HAP-1 (cell line): ENCODE measurements around the gene RSAD2.
A peak's percentile ranks its signal among the peaks of the same experiment; 100 is the strongest.

Source experiments
- DNase-seq, 2 experiments: peaks; one replicate each; pipeline ENCODE4 v3.0.0-alpha.2; 2016 to 2020; ENCODE audit warnings: low spot score in 2 of 2
- H3K27me3 ChIP-seq: fragments of 250-450 bp; sonication (Bioruptor Pico); 2 replicates; pipeline ENCODE4 v1.5.1; 2020; ENCODE audit warnings: low read depth, mild to moderate bottlenecking, moderate library complexity
- H3K36me3 ChIP-seq: fragments of 250-450 bp; sonication (Bioruptor Pico); replicated peaks from 2 replicates; pipeline ENCODE4 v1.5.1; 2020; ENCODE audit warnings: mild to moderate bottlenecking
- H3K4me1 ChIP-seq: fragments of 250-450 bp; sonication (Bioruptor Pico); 2 replicates; pipeline ENCODE4 v1.5.1; 2020; ENCODE audit warnings: mild to moderate bottlenecking
- H3K4me3 ChIP-seq: fragments of 250-450 bp; sonication (Bioruptor Pico); 2 replicates; pipeline ENCODE4 v1.5.1; 2020; ENCODE audit warnings: mild to moderate bottlenecking, moderate library complexity
- H3K9me3 ChIP-seq: fragments of 250-450 bp; sonication (Bioruptor Pico); 2 replicates; pipeline ENCODE4 v1.5.1; 2020; ENCODE audit warnings: mild to moderate bottlenecking, moderate library complexity
- in situ Hi-C: fragments of 300-500 bp; cut with MboI; formaldehyde crosslinking; loops from 3 replicates; pipeline ENCODE4 v1.14.3; 2020; ENCODE audit warnings: low sequenced_read_pairs, inconsistent platforms, mixed read lengths

RSAD2 gene

DNA sequence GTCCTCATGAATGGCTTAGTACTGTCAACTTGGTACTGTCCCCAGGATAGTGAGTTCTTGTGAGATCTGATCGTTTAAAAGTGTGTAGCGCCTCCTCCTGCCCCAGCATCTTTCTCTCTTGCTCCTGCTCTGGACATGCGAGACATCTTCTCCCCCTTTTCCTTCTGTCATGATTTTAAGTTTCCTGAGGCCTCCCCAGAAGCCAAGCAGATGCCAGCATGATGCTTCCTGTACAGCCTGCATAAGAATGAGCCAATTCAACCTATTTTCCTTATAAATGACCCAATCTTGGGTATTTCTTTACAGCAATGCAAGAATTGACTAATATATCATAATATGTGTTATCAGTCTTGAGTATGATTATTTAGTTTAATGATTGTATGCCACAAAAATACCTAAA is 3.5 kb upstream of the RSAD2 start:
- DNase-seq, result no peak
- in situ Hi-C loops, result no loop called here
- Histone ChIP-seq H3K9me3 (no peaks in the 10 kb centered on the region), H3K4me3 (no peak overlapping the region), H3K4me1 (no peaks in the 10 kb centered on the region), H3K36me3 (no peaks in the 10 kb centered on the region), H3K27me3 (0 out of 2 replicates have a peak, but pooled peaks cover 4% of the 10 kb centered on the region)

DNA sequence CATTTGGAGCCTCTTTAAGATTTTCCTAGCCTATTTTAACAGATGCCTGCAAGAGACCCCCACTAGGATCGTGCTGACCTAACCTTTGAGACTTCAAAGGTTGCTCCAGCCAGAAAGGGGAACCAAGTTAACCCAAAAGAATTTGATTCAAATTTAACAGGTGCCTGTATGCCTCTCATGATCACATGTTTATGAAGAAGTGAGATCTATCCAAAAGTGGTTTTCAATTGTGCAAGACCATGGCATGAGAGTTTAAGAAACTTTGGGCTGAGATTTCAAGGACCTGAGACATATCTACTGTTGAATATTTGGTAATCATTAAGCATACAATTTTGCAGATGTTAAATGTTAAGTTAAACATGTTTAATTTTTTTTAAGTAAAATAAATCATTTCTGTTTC is 1.3 kb upstream of the RSAD2 start:
- in situ Hi-C loops, result no loop called here
- Histone ChIP-seq H3K4me1 (no peaks in the 10 kb centered on the region), H3K36me3 (no peaks in the 10 kb centered on the region), H3K4me3 (no peak overlapping the region), H3K27me3 (no peaks in the 10 kb centered on the region), H3K9me3 (no peaks in the 10 kb centered on the region)
- DNase-seq, result no peak

DNA sequence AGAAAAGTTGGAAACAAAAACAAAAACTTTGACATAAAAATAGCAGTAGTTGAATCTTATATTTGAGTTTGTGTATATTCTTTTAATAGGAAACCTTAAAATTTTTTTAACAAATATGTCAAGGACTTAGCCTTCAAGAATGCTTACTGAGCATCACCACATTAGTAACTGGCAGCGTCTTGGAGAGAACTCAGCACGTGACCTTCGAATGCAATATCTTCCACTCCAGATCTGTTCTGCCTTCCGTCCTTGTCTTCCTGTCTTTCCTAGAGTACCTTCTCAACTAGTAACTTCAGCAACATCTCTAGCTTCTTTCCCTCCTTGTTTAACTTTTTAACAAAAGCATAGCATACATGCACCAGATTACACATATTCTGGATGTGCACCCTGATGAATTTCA is 972 bp downstream of the RSAD2 start:
- H3K4me3 ChIP-seq, result no peak overlapping the region
- no peak for DNase-seq
- H3K27me3 ChIP-seq, result no peaks in the 10 kb centered on the region
- no peaks in the 10 kb centered on the region for H3K36me3 ChIP-seq
- no peaks in the 10 kb centered on the region for H3K4me1 ChIP-seq
- in situ Hi-C loops, result no loop called here
- no peaks in the 10 kb centered on the region for H3K9me3 ChIP-seq

DNA sequence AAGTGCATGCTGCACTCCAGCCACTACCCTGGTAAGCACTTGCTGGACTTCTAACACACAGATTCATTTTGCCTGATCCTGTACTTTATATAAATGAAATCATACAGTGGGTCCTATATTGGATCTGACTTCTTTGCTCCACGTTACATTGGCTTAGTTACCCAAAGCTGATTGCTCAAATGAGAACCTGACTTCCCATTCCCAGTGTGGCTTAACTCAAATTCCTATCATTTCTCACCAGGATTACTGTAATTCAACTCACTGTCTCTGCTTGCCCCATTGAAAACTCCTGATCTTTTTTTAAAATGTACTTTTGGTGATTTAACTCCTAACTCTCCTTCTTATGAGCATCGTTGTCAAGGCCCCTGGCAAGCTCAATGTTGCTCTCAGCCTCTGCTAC is 1.4 kb downstream of the RSAD2 start:
- no peaks in the 10 kb centered on the region for H3K27me3 ChIP-seq
- H3K4me3 ChIP-seq, result no peak overlapping the region
- in situ Hi-C loops, result no loop called here
- no peaks in the 10 kb centered on the region for H3K9me3 ChIP-seq
- H3K4me1 ChIP-seq, result no peaks in the 10 kb centered on the region
- no peaks in the 10 kb centered on the region for H3K36me3 ChIP-seq
- DNase-seq, result no peak

DNA sequence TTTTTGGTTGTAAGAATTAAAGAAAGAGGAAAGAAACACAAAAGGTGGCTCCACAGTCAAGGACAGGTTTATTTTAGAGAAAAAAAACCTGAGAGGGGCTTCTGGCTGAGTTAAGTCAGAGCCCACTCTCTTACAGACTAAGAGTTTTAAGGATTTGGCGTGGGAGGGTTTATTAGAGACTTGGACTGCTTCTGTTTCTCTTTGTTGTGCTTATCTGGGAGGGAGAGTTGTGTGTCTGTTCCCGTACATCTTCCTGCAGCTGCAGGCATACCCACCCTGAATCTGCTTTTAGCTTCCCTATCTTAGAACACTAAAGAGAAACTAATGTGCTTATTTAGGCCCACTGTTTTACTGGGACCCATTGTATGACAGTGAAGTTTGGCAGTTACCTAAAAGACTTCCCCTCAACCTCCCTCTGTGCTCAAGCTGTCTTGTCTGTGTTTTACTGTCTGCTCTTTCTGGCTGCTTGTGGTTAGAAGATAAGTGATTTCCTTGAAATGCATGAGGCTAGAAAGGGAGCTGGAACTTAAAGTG is 2.7 kb downstream of the RSAD2 start:
- no peak for DNase-seq
- no peak overlapping the region for H3K4me3 ChIP-seq
- H3K9me3 ChIP-seq, result no peaks in the 10 kb centered on the region
- no peaks in the 10 kb centered on the region for H3K27me3 ChIP-seq
- in situ Hi-C loops, result no loop called here
- H3K4me1 ChIP-seq, result no peaks in the 10 kb centered on the region
- no peaks in the 10 kb centered on the region for H3K36me3 ChIP-seq

DNA sequence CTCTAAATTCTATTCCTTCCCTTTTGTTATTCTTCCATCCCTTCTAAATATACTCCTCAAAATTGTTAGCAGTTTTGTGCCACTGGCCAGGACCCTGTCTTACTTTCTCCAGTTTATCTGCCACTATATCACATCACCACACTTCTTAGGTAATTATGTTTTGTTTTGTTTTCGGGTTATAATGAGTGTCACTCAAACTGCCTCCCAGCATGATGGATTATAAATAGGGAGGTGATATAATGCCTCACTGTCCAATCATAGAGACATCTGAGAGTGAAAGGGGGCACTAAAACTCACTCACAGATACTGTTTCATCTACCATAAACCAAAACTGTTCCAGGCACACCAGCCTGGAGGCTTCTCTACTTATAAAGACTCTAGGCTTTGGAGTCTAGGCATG is 3.5 kb downstream of the RSAD2 start:
- no peaks in the 10 kb centered on the region for H3K36me3 ChIP-seq
- in situ Hi-C loops, result no loop called here
- no peaks in the 10 kb centered on the region for H3K4me1 ChIP-seq
- no peak overlapping the region for H3K4me3 ChIP-seq
- no peaks in the 10 kb centered on the region for H3K9me3 ChIP-seq
- DNase-seq, result no peak
- H3K27me3 ChIP-seq, result no peaks in the 10 kb centered on the region

DNA sequence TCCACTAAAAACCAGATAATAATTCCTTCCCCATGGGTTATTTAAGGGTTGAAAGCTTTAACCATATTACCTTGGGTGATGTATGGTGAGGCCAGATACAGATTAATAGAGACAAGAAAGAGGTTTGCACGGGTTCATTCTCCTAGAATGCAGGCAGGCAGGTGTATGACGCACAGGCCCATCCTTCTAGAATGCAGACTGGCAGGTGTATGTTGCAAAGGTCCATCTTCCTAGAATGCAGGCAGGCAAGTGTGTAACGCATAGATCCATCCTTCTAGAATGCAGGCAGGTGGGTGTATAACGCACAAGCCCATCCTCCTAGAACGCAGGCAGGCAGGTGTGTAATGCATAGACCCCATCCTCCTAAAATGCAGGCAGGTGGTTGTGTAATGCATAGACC is 3.9 kb downstream of the RSAD2 start:
- H3K9me3 ChIP-seq, result no peaks in the 10 kb centered on the region
- H3K27me3 ChIP-seq, result no peaks in the 10 kb centered on the region
- no peak for DNase-seq
- no peak overlapping the region for H3K4me3 ChIP-seq
- in situ Hi-C loops, result no loop called here
- no peaks in the 10 kb centered on the region for H3K36me3 ChIP-seq
- H3K4me1 ChIP-seq, result no peaks in the 10 kb centered on the region

DNA sequence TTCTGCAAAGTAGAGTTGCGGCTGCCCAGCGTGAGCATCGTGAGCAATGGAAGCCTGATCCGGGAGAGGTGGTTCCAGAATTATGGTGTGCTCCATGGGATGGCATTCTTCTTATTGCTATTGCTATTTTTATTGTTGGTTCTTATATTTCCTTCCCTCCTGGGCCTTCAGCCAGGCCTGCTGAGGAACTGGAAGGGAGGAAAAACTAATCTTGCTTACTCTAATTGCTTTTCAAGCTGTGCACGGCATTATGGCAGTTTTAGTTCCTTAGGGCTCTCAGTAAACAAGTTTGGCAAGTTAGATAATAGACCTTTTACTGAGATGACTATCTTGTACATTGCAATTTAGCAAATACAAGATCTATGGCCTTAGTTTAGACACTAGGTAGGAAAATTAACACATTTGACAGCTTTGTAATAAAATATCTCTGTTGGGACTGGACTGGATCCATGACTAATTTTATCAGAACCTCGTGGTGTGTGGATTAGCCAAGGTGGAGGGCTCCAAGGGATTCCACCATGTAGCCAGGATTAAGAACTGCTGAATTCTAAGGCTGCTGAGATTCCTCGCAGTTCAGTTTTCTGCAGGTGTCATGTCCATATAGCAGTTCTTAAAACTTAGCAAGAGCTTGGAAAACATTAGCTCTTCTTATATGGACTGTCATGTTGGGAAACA is 6.0 kb downstream of the RSAD2 start:
- no peak overlapping the region for H3K4me3 ChIP-seq

DNA sequence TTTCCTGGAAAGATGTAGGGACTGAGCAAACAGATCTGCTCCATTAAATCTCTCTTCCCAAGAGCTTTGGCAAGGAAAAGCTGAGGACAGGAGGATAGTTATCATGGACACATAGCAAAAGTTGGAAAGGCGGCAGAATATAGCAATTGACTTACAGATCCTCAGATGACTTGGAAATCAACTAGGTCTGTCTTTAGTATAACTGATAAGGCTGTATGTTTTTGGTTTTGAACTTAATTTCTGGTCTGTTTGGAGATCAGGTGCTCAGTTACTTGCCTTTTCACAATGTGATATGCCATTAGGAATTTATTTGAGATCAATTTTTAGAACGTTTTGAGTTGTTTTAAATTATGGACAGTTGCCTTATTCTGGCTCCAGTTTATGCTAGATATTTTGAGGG is 8.0 kb downstream of the RSAD2 start:
- Histone ChIP-seq H3K4me1 (no peaks in the 10 kb centered on the region), H3K9me3 (no peaks in the 10 kb centered on the region), H3K36me3 (no peaks in the 10 kb centered on the region), H3K4me3 (no peak overlapping the region), H3K27me3 (no peaks in the 10 kb centered on the region)
- DNase-seq, result no peak
- in situ Hi-C loops, result no loop called here

More for the DNA sequence above, 6.0 kb downstream of the RSAD2 start:
- DNase-seq, result no peak
- H3K9me3 ChIP-seq, result no peaks in the 10 kb centered on the region
- in situ Hi-C loops, result no loop called here
- no peaks in the 10 kb centered on the region for H3K36me3 ChIP-seq
- H3K4me1 ChIP-seq, result no peaks in the 10 kb centered on the region
- no peaks in the 10 kb centered on the region for H3K27me3 ChIP-seq

DNA sequence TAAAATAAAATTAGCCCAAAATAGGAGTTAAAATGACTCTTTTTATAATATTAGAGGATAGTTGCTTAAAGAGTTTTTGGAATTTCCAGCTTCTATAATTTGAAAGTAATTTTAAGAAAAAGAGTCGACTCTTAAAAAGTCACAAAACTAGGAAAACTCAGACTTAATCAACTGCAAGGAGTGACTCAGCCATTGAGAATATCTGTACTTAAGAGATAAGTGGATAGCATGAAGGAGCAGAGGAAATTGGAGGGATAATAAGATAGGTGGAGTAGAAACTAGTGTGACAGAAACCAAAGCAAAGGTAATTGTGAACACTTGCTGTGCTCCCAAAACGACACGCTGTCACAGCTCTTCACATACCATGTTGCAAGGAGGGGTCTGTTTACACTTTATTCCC is 8.4 kb downstream of the RSAD2 start:
- Histone ChIP-seq H3K9me3 (no peaks in the 10 kb centered on the region), H3K4me3 (no peak overlapping the region), H3K4me1 (no peaks in the 10 kb centered on the region), H3K36me3 (no peaks in the 10 kb centered on the region), H3K27me3 (no peaks in the 10 kb centered on the region)
- in situ Hi-C loops, result no loop called here
- no peak for DNase-seq

DNA sequence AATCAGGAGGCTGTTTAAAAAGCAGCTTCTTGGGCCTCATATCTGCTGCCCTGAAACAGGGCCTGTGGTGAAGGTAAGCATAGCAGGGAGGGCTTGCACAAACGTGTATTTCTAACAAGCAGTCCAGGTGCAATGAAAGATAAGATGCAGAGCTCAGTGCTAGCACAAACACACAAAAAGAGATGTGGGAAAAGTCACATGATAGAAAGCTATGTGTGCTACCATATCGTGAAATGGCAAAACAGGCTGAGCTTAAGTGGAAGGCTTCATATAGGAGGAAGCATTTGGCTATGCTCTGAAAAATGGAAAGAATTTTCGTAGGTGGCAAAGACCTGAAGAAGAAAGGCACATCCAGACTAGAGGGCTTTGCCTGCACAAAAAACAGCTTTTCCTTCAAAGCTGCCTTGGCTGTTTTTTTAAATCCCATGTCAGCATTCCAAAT is 10.2 kb downstream of the RSAD2 start:
- H3K27me3 ChIP-seq, result no peaks in the 10 kb centered on the region; the same call in 1 of the 2 replicates
- no peak overlapping the region for H3K4me3 ChIP-seq
- in situ Hi-C loops, result no loop called here
- DNase-seq, result no peak
- H3K9me3 ChIP-seq, result no peaks in the 10 kb centered on the region
- H3K4me1 ChIP-seq, result no peaks in the 10 kb centered on the region
- H3K36me3 ChIP-seq, result no peaks in the 10 kb centered on the region

DNA sequence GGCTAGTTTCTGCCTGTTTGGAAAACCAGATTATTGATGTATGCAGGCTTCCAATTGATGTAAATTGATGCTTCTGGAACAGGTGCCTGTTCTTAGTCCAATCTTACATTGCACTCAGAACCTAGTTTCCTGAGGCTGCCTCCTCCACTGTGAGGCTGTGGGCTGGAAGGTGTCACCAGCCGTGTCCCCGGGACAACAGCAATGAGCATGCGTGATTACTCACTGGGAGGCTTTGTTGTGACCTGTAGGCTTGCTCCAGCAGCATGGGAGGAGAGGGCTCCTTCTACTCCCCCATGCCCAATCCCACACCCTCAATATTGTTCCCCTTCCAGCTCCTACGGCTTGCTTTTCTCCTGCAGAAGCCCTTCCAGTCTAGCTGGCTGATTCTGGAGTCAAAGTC is 11.1 kb downstream of the RSAD2 start:
- no peaks in the 10 kb centered on the region; the same call in 1 of the 2 replicates for H3K27me3 ChIP-seq
- DNase-seq, result no peak
- H3K4me1 ChIP-seq, result no peaks in the 10 kb centered on the region
- H3K9me3 ChIP-seq, result no peaks in the 10 kb centered on the region
- H3K4me3 ChIP-seq, result no peak overlapping the region
- in situ Hi-C loops, result no loop called here
- no peaks in the 10 kb centered on the region for H3K36me3 ChIP-seq

DNA sequence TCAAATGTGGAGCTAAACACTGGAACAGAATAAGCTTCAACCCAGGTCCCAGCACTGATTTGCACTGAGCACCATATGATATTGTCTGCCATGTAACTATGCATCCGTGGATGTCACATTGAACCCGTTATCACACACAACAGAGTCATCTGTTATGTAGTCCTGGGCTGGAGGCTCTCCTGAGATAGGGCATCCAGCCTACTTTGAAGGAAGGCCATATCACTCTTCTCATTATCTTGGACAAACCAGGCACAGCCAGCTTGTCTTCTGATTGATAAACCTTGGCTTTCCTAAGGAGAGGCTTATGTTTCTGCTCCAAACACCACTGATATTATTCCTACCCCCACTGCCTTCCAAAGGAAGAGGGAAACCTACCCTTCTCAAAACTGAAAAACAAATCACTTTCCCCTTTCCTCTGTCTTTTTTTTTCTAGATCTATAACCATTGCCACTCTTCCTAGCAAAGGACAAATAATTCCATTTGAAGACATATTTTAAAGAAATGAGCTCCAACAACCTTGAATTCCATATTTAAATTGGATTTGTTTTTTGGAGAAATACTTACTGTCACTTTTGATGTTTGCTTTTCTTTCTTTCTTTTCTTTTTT is 16.4 kb downstream of the RSAD2 start:
- Histone ChIP-seq H3K36me3 (no peaks in the 10 kb centered on the region), H3K9me3 (no peaks in the 10 kb centered on the region), H3K4me1 (no peaks in the 10 kb centered on the region), H3K27me3 (no peaks in the 10 kb centered on the region; the same call in 1 of the 2 replicates), H3K4me3 (no peak overlapping the region)
- no peak for DNase-seq
- in situ Hi-C loops, result no loop called here

DNA sequence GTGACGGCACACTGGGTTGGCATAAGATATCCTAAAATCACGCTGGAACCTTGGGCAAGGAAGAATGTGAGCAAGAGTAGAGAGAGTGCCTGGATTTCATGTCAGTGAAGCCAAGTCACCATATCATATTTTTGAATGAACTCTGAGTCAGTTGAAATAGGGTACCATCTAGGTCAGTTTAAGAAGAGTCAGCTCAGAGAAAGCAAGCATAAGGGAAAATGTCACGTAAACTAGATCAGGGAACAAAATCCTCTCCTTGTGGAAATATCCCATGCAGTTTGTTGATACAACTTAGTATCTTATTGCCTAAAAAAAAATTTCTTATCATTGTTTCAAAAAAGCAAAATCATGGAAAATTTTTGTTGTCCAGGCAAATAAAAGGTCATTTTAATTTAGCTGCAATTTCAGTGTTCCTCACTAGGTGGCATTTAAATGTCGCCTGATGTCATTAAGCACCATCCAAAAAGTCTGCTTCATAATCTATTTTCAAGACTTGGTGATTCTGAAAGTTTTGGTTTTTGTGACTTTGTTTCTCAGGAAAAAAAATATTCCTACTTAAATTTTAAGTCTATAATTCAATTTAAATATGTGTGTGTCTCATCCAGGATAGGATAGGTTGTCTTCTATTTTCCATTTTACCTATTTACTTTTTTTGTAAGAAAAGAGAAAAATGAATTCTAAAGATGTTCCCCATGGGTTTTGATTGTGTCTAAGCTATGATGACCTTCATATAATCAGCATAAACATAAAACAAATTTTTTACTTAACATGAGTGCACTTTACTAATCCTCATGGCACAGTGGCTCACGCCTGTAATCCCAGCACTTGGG is 19.6 kb downstream of the RSAD2 start:
- peak in 1 of 2 experiments; percentile 24 for DNase-seq
- in situ Hi-C loops, result no loop called here
- H3K27me3 ChIP-seq, result no peaks in the 10 kb centered on the region; the same call in 1 of the 2 replicates

More for the DNA sequence above, 19.6 kb downstream of the RSAD2 start:
- H3K9me3 ChIP-seq, result no peaks in the 10 kb centered on the region
- H3K4me1 ChIP-seq, result no peaks in the 10 kb centered on the region
- H3K36me3 ChIP-seq, result no peaks in the 10 kb centered on the region
- H3K4me3 ChIP-seq, result no peak overlapping the region
